NOMO-1 treated with DMSO at 0.1 percent for 48 hours (cell line): ENCODE data around the gene ASIC4.

Experiments
- DNase-seq: peaks from one replicate; lab custom pipeline; 2025; ENCODE audit not compliant: unreplicated experiment; lab: John Stamatoyannopoulos, UW

ASIC4 gene

GRCh38 chr2:219514196-219514761 is at the start of gene ASIC4:
TSS of gene ASIC4 (plus strand) at chr2:219514482. CDS start at chr2:219514725, 243 bp downstream.
- peak; percentile 7 for DNase-seq

GRCh38 chr2:219465659-219466561 is 48.4 kb upstream of the ASIC4 start:
- DNase-seq = no peak

- DNase-seq = no peak
Observed at GRCh38 chr2:219466816-219467735, 47.2 kb upstream of the ASIC4 start.

GRCh38 chr2:219467736-219468075 is 46.6 kb upstream of the ASIC4 start:
- no peak for DNase-seq

- DNase-seq = no peak
Observed at GRCh38 chr2:219468410-219469185, 45.7 kb upstream of the ASIC4 start.

- DNase-seq = no peak
Observed at GRCh38 chr2:219469186-219469724, 45.0 kb upstream of the ASIC4 start.

- DNase-seq = no peak
Observed at GRCh38 chr2:219470429-219470828, 43.9 kb upstream of the ASIC4 start.

- DNase-seq = no peak
Observed at GRCh38 chr2:219471476-219472371, 42.6 kb upstream of the ASIC4 start.

GRCh38 chr2:219472629-219473187 is 41.6 kb upstream of the ASIC4 start:
- DNase-seq = no peak

GRCh38 chr2:219473511-219473910 is 40.8 kb upstream of the ASIC4 start:
- DNase-seq = no peak

- no peak for DNase-seq
Observed at GRCh38 chr2:219474285-219475060, 39.8 kb upstream of the ASIC4 start.

- no peak for DNase-seq
Observed at GRCh38 chr2:219475278-219475677, 39.0 kb upstream of the ASIC4 start.

- peak; percentile 19 for DNase-seq
Observed at GRCh38 chr2:219475697-219476651, 38.3 kb upstream of the ASIC4 start.

GRCh38 chr2:219476652-219477151 is 37.6 kb upstream of the ASIC4 start:
- DNase-seq = no peak

- DNase-seq = no peak
Observed at GRCh38 chr2:219477179-219477578, 37.1 kb upstream of the ASIC4 start.

- DNase-seq = no peak
Observed at GRCh38 chr2:219477815-219478214, 36.5 kb upstream of the ASIC4 start.

- DNase-seq = no peak
Observed at GRCh38 chr2:219478916-219479315, 35.4 kb upstream of the ASIC4 start.
